Smooth muscle cell (in vitro differentiated cells): ENCODE measurements around the gene MYMK. TPM values are rescaled to one million over a fixed set of nuclear protein-coding genes. Genes with fewer than 3 reads are reported as not detected.

Source experiments
- DNase-seq: peaks from one replicate; lab custom pipeline; 2025; ENCODE audit not compliant: unreplicated experiment; lab: John Stamatoyannopoulos, UW
- H2AFZ ChIP-seq: fragments of 200-600 bp; sonication (generic); 2 replicates; pipeline ENCODE4 v1.6.0; 2016; ENCODE audit warnings: antibody characterized with exemption, low read depth, mild to moderate bottlenecking
- H3F3A ChIP-seq: fragments of 200-600 bp; sonication (generic); 2 replicates; pipeline ENCODE4 v1.6.0; 2017; ENCODE audit warnings: antibody characterized with exemption, low read depth
- H3K27ac ChIP-seq: fragments of 200-600 bp; sonication (generic); 2 replicates; pipeline ENCODE4 v1.5.1; 2016; ENCODE audit warnings: low read depth, mild to moderate bottlenecking
- H3K27me3 ChIP-seq: fragments of 200-600 bp; sonication (generic); 2 replicates; pipeline ENCODE4 v1.6.1; 2016; ENCODE audit warnings: low read depth, mild to moderate bottlenecking
- H3K36me3 ChIP-seq: fragments of 200-600 bp; sonication (generic); 2 replicates; pipeline ENCODE4 v1.5.1; 2016; ENCODE audit warnings: low read depth
- H3K4me1 ChIP-seq: fragments of 200-600 bp; sonication (generic); 2 replicates; pipeline ENCODE4 v1.5.1; 2016; ENCODE audit warnings: low read depth
- H3K4me2 ChIP-seq: fragments of 200-600 bp; sonication (generic); 2 replicates; pipeline ENCODE4 v1.6.0; 2016; ENCODE audit warnings: mild to moderate bottlenecking
- H3K4me3 ChIP-seq: fragments of 200-600 bp; sonication (generic); 2 replicates; pipeline ENCODE4 v1.5.1; 2016; ENCODE audit warnings: mild to moderate bottlenecking
- H3K79me2 ChIP-seq: fragments of 200-600 bp; sonication (generic); 2 replicates; pipeline ENCODE4 v1.6.0; 2016; ENCODE audit warnings: low read depth, mild to moderate bottlenecking
- H3K9ac ChIP-seq: fragments of 200-600 bp; sonication (generic); 2 replicates; pipeline ENCODE4 v1.6.0; 2016; ENCODE audit warnings: low read depth
- H3K9me3 ChIP-seq: fragments of 200-600 bp; sonication (generic); replicated peaks from 2 replicates; pipeline ENCODE4 v1.5.1; 2016; ENCODE audit warnings: low read depth
- H4K20me1 ChIP-seq: fragments of 200-600 bp; sonication (generic); 2 replicates; pipeline ENCODE4 v1.6.0; 2016; ENCODE audit warnings: low read depth
- CTCF ChIP-seq: fragments of 200-600 bp; sonication (generic); IDR thresholded peaks from 2 replicates; pipeline ENCODE4 v1.5.1; 2017; ENCODE audit warnings: borderline replicate concordance, mild to moderate bottlenecking, antibody characterized with exemption; ENCODE audit not compliant: insufficient read depth, poor library complexity, severe bottlenecking
- WGBS: methylation state at CpG from one replicate; pipeline ENCODE4 v1.1.7; 2016; ENCODE audit warnings: low lambda C conversion rate; 5-methylcytosine and 5-hydroxymethylcytosine counted together
- polyA plus RNA-seq: library from polyadenylated mRNA; unstranded; fragments of >200 nt; fragmentation: Nextera tagmentation; extraction: Ambion mirVana; gene quantifications from 2 replicates; pipeline ENCODE4 v1.2.1, GENCODE V29; 2016
- total RNA-seq: library from RNA; depleted of rRNA; stranded (reverse); fragments of >200 nt; gene quantifications from 2 replicates; pipeline ENCODE4 v1.2.3, GENCODE V29; 2014

Gene MYMK
- total and polyA plus RNA-seq, 2 experiments from 2014 or later, result not detected

DNA sequence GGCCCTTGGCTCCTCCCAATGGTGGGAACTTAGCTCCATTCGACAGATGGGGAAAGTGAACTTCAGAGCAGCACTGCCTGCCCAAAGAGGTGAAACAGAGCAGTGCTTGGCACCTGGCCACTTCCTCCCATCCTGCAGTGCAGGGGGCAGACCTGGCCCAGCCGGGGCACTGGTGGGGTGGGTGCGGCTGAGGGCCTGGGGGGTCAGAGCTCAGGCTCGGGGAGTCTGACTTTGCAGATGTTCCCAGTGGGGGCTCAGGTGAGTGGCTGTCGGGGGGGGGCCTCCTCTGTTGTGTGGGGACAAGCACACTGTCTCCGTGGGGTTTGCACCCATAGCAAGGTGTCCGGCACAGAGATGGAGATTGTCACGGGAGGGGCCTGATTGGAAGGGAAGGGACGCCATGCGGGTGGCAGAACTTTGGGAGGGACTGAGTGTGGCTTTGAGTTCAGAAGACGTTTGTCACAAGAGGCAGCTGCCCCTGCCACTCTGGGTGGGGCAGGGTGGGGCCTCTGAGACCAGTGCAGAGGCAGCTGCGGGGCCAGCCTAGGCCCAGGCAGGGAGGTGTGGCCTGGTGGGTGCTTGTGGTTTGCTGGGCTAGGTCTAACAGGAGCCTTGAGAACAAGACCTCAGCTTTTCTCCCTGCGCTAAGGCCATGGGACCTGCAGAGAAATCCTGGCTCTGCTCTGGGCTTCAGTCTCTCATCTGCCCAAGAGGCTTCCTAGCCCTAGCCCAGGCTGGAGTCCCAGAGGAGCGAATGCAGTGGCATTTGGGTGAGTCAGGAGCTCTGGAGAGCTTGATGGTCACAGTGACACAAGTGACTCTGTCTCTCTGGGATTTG, 2.5 kb downstream of the MYMK start:
- Histone ChIP-seq H3K9ac (no peak overlapping the region), H3K27me3 (no peaks in the 10 kb centered on the region), H3F3A (no peaks in the 10 kb centered on the region), H3K9me3 (no peaks in the 10 kb centered on the region), H3K79me2 (no peaks in the 10 kb centered on the region), H3K4me3 (no peak overlapping the region), H2AFZ (no peak overlapping the region), H3K27ac (no peak overlapping the region), H3K4me2 (no peak overlapping the region), H4K20me1 (no peaks in the 10 kb centered on the region), H3K4me1 (peaks cover 8% of the 10 kb centered on the region), H3K36me3 (no peaks in the 10 kb centered on the region)
- no peak for TF ChIP-seq CTCF
- DNase-seq, result no peak
- WGBS, result 82% methylated on average over 14 of the region's 14 CpGs

DNA sequence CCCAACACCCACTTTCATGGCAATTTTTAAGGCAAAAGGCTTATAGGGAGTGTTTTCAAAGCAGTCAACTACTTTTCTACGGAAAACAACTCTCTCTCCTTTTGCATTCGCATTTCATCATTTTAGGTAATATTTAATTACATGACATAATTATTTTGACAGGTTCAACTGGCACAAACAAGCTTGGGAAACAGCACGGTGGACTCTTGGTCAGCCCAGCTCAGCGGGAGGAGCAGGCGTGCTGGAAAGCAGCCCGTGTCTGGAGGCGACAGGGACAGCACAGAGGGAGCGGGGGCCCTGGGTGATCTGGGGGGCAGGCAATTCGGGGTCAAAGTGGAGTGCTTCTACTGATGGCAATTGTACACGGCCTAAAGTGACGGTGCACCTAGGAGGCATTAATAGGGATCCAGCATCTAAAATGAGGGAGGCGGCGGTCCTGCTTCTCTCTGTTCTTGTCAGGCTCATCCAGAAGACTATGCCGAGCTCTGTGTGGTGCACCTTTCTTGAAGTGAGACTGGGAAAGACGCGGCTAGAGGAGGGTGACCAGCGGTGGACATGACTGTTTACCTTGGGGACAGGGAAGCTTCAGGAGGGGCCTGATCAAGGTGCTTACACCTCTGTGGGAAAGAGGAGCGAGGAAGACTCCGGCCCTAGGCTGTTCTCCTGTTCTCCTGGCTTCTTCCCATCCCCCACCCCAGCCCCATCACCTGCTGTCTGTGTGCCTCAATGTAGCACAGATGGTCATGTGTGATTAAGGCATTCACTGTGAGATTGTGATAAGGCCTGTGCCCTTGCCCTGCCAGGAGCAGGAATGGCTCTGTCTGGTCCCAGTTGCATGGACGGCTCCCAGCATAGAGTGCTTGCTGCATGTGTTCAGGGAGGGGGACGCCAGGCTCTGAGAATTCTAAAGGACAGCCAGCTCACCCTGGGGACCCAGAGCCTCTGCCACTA, 3.4 kb downstream of the MYMK start:
- no peak overlapping the region for H3K9ac ChIP-seq
- no peaks in the 10 kb centered on the region for H3K4me1 ChIP-seq
- no peak for DNase-seq
- H3K27me3 ChIP-seq, result no peaks in the 10 kb centered on the region
- no peak for TF ChIP-seq CTCF
- no peaks in the 10 kb centered on the region for H3F3A ChIP-seq
- H3K79me2 ChIP-seq, result no peaks in the 10 kb centered on the region
- no peak overlapping the region for H3K4me2 ChIP-seq
- no peaks in the 10 kb centered on the region for H4K20me1 ChIP-seq
- 94% methylated on average over 21 of the region's 21 CpGs for WGBS
- no peaks in the 10 kb centered on the region for H3K36me3 ChIP-seq
- H3K9me3 ChIP-seq, result no peaks in the 10 kb centered on the region
- H3K27ac ChIP-seq, result no peak overlapping the region
- H3K4me3 ChIP-seq, result no peak overlapping the region
- H2AFZ ChIP-seq, result no peak overlapping the region

- H3K79me2 ChIP-seq, result no peaks in the 10 kb centered on the region
- no peaks in the 10 kb centered on the region for H3K9me3 ChIP-seq
- H3K36me3 ChIP-seq, result no peaks in the 10 kb centered on the region
- H3K9ac ChIP-seq, result no peak overlapping the region
- no peaks in the 10 kb centered on the region for H3K4me1 ChIP-seq
- no peaks in the 10 kb centered on the region for H4K20me1 ChIP-seq
- 90% methylated on average over 24 of the region's 24 CpGs for WGBS
- no peak for DNase-seq
- H3K27me3 ChIP-seq, result no peaks in the 10 kb centered on the region
- H2AFZ ChIP-seq, result no peak overlapping the region
- no peak overlapping the region for H3K4me2 ChIP-seq
- no peak overlapping the region for H3K4me3 ChIP-seq
- H3K27ac ChIP-seq, result no peak overlapping the region
- no peak for TF ChIP-seq CTCF
- no peaks in the 10 kb centered on the region for H3F3A ChIP-seq
These were observed 4.5 kb downstream of the MYMK start for GRCh38 chr9:133520121-133520835.
